ENCODE results near the gene APEH. TPM values are rescaled to one million over a fixed set of nuclear protein-coding genes. Genes with fewer than 3 reads are reported as not detected.
A peak's percentile ranks its signal among the peaks of the same experiment; 100 is the strongest.

Gene APEH
- total and polyA plus RNA-seq, 2 of the 13 experiments (the other 11 are each of a cell fraction or from before 2014, with no cell fraction given) = 116 to 130 TPM

DNA sequence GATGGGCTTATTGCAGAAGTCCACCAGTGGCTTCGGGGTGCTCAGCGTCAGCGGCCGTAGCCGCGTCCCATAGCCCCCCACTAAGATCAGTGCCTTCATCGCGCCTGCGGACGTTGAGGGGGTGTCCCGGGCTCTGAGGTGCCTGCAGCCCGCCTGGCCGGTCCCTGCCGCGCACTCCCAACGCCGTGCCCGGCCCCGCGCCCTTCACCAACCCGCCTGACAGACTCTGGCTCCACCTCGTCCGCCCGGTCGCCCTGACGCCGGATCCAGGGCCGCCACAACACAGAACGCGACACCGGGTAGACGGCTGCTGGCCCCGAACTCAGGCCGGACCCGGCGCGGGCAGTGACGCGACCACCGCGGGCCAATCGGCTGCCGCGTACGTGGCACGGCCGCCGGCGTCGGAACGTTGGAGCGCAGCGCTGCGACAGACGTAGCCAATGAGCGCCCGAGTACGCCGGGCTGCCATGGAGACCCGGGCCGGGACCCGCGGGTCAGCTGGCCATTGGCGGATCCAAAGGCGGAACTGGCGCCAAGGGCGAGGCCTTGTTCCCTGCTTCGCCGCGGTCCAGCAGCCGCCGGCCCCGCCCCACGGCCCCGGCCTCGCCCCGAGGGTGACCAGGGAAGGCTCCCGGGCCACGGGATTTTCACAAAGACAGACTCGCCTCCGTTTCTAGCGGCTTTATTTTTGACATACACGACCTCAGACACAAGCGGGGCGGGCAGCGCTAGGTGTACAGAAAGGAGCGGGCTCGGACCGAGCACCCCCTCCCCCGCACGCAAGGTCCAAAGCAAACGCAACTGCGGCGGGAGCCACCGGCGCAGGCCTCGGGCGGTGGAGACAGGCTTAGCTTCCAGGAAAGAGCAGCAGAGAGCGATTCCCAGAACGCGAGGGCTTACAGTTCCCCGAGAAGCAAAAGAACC is 49.7 kb downstream of the APEH start, which contains the start of gene GMPPB (continued):
- TF ChIP-seq, protein P1, sequence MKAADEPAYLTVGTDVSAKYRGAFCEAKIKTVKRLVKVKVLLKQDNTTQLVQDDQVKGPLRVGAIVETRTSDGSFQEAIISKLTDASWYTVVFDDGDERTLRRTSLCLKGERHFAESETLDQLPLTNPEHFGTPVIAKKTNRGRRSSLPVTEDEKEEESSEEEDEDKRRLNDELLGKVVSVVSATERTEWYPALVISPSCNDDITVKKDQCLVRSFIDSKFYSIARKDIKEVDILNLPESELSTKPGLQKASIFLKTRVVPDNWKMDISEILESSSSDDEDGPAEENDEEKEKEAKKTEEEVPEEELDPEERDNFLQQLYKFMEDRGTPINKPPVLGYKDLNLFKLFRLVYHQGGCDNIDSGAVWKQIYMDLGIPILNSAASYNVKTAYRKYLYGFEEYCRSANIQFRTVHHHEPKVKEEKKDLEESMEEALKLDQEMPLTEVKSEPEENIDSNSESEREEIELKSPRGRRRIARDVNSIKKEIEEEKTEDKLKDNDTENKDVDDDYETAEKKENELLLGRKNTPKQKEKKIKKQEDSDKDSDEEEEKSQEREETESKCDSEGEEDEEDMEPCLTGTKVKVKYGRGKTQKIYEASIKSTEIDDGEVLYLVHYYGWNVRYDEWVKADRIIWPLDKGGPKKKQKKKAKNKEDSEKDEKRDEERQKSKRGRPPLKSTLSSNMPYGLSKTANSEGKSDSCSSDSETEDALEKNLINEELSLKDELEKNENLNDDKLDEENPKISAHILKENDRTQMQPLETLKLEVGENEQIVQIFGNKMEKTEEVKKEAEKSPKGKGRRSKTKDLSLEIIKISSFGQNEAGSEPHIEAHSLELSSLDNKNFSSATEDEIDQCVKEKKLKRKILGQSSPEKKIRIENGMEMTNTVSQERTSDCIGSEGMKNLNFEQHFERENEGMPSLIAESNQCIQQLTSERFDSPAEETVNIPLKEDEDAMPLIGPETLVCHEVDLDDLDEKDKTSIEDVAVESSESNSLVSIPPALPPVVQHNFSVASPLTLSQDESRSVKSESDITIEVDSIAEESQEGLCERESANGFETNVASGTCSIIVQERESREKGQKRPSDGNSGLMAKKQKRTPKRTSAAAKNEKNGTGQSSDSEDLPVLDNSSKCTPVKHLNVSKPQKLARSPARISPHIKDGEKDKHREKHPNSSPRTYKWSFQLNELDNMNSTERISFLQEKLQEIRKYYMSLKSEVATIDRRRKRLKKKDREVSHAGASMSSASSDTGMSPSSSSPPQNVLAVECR (CRISPR knock-in tag; IDR thresholded peaks at IDR 0.05; ENCODE audit: borderline replicate concordance) = peak; percentile 98; the same call in 1 of the 2 replicates
- TF ChIP-seq ZNF761 (CRISPR knock-in tag; conservative IDR thresholded peaks at IDR 0.05) = peak; percentile 89
- no peak for TF ChIP-seq ATRX (CRISPR knock-in tag; IDR thresholded peaks at IDR 0.05; ENCODE audit: borderline replicate concordance)
- no peak for TF ChIP-seq ZNF672 (CRISPR knock-in tag; IDR thresholded peaks at IDR 0.05)
- TF ChIP-seq REXO4 (CRISPR knock-in tag; IDR thresholded peaks at IDR 0.05; ENCODE audit: borderline replicate concordance) = peak; percentile 85; the same call in 1 of the 2 replicates
- TF ChIP-seq MIER3 (CRISPR knock-in tag; IDR thresholded peaks at IDR 0.05; ENCODE audit: borderline replicate concordance) = no peak
- TF ChIP-seq KLF13 (CRISPR knock-in tag; IDR thresholded peaks at IDR 0.05) = no peak
- TF ChIP-seq, protein P2, sequence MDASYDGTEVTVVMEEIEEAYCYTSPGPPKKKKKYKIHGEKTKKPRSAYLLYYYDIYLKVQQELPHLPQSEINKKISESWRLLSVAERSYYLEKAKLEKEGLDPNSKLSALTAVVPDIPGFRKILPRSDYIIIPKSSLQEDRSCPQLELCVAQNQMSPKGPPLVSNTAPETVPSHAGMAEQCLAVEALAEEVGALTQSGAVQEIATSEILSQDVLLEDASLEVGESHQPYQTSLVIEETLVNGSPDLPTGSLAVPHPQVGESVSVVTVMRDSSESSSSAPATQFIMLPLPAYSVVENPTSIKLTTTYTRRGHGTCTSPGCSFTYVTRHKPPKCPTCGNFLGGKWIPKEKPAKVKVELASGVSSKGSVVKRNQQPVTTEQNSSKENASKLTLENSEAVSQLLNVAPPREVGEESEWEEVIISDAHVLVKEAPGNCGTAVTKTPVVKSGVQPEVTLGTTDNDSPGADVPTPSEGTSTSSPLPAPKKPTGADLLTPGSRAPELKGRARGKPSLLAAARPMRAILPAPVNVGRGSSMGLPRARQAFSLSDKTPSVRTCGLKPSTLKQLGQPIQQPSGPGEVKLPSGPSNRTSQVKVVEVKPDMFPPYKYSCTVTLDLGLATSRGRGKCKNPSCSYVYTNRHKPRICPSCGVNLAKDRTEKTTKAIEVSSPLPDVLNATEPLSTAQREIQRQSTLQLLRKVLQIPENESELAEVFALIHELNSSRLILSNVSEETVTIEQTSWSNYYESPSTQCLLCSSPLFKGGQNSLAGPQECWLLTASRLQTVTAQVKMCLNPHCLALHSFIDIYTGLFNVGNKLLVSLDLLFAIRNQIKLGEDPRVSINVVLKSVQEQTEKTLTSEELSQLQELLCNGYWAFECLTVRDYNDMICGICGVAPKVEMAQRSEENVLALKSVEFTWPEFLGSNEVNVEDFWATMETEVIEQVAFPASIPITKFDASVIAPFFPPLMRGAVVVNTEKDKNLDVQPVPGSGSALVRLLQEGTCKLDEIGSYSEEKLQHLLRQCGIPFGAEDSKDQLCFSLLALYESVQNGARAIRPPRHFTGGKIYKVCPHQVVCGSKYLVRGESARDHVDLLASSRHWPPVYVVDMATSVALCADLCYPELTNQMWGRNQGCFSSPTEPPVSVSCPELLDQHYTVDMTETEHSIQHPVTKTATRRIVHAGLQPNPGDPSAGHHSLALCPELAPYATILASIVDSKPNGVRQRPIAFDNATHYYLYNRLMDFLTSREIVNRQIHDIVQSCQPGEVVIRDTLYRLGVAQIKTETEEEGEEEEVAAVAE (CRISPR knock-in tag; IDR thresholded peaks at IDR 0.05; ENCODE audit: borderline replicate concordance) = no peak
- no peak for TF ChIP-seq ZNF781 (CRISPR knock-in tag; IDR thresholded peaks at IDR 0.05; ENCODE audit: borderline replicate concordance, not compliant biosample characterization)
- TF ChIP-seq CHD4 (IDR thresholded peaks at IDR 0.05; ENCODE audit: borderline replicate concordance, low read length) = no peak
- TF ChIP-seq, protein P3, sequence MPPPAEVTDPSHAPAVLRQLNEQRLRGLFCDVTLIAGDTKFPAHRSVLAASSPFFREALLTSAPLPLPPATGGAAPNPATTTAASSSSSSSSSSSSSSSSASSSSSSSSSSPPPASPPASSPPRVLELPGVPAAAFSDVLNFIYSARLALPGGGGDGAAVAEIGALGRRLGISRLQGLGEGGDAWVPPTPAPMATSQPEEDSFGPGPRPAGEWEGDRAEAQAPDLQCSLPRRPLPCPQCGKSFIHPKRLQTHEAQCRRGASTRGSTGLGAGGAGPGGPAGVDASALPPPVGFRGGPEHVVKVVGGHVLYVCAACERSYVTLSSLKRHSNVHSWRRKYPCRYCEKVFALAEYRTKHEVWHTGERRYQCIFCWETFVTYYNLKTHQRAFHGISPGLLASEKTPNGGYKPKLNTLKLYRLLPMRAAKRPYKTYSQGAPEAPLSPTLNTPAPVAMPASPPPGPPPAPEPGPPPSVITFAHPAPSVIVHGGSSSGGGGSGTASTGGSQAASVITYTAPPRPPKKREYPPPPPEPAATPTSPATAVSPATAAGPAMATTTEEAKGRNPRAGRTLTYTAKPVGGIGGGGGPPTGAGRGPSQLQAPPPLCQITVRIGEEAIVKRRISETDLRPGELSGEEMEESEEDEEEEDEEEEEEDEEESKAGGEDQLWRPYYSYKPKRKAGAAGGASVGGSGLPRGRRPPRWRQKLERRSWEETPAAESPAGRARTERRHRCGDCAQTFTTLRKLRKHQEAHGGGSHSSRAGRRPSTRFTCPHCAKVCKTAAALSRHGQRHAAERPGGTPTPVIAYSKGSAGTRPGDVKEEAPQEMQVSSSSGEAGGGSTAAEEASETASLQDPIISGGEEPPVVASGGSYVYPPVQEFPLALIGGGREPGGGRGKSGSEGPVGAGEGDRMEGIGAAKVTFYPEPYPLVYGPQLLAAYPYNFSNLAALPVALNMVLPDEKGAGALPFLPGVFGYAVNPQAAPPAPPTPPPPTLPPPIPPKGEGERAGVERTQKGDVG (CRISPR knock-in tag; IDR thresholded peaks at IDR 0.05; ENCODE audit: borderline replicate concordance) = 0 out of 2 replicates have a peak, but pooled peaks have one; percentile 26
- no peak for TF ChIP-seq ZNF775 (CRISPR knock-in tag; IDR thresholded peaks at IDR 0.05; ENCODE audit: borderline replicate concordance)
- no peak for TF ChIP-seq PITX1 (CRISPR knock-in tag; IDR thresholded peaks at IDR 0.05)
- no peak for TF ChIP-seq ARID2 (CRISPR knock-in tag; IDR thresholded peaks at IDR 0.05; ENCODE audit: borderline replicate concordance)
